GM10847 (cell line): ENCODE results near the gene MSI2.

ENCODE experiments used
- POLR2A ChIP-seq: IDR thresholded peaks from 2 replicates; pipeline ENCODE4 v1.6.1; 2011; ENCODE audit not compliant: insufficient read length; ENCODE audit errors: extremely low read depth

Gene MSI2

DNA sequence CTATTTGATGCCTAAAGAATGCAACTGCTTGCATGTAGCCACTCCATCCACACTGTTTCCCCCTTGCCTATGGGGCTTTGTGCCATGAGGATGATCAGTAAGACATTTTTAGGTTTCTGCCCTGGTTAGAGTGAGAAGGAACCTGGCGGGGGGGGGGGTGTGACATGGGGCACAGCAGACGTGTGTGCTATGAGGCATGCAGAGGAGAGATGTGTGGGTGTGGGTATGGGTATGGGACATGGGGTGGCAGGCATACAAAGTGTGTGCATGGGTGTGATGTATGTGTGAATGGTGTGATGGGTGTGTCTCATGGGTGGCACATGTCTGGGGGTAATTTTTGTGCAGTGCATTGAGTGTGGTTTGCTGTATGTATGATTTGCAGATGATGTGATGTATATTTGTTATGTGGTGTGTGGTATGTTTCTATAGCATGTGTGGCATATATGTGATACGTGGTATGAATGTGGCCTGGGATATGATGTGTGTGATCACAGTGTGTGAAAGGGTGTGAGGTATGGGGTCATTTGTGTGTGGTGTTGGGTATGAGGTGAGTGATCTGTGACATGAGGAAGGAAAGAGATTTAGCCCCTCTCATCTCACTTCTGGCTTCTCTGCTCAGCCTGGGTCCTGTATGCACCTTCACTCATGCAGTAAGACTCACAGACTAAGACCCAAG, 473.8 kb downstream of the MSI2 start:
- TF ChIP-seq POLR2A: no peak

DNA sequence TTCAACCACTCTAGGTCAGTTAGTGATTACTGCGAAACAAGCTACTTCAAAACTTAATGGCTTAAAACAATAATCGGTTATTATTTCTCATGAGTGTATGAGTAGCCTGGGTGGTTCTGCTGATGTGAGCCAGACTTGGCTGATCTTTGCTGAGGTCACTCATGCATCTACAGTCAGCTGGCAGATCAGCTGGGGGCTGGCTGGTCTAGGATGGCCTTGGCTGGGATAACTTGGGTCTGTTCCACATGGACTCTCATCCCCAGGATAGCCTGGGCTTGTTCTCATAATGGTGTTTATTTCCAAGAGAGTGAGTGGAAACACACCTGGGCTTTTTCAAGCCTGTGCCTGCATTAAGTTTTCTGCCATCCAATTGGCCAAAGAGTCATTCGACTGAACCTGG, 475.7 kb downstream of the MSI2 start:
- no peak for TF ChIP-seq POLR2A

DNA sequence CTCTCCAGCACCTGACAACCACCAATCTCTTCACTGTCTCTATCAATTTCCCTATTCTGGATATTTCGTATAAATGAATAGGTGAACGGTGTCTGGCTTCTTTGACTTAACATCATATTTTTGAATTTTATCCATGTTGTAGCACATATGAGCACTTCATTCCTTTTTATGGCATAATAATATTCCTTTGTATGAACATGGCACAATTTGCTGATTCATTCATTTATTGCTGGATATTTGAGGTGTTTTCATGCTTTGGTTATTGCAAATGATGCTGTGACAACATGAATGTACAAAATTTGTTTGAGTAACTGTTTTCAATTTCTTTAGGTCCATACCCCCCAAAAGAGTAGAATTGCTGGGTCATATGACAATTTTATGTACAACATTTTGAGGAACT, 476.8 kb downstream of the MSI2 start:
- no peak for TF ChIP-seq POLR2A
